ENCODE measurements around the gene CNPY1. TPM values are rescaled to one million over a fixed set of nuclear protein-coding genes. Genes with fewer than 3 reads are reported as not detected.

The CNPY1 gene
- total and polyA plus RNA-seq, 2 experiments from 2014 or later = not detected

DNA sequence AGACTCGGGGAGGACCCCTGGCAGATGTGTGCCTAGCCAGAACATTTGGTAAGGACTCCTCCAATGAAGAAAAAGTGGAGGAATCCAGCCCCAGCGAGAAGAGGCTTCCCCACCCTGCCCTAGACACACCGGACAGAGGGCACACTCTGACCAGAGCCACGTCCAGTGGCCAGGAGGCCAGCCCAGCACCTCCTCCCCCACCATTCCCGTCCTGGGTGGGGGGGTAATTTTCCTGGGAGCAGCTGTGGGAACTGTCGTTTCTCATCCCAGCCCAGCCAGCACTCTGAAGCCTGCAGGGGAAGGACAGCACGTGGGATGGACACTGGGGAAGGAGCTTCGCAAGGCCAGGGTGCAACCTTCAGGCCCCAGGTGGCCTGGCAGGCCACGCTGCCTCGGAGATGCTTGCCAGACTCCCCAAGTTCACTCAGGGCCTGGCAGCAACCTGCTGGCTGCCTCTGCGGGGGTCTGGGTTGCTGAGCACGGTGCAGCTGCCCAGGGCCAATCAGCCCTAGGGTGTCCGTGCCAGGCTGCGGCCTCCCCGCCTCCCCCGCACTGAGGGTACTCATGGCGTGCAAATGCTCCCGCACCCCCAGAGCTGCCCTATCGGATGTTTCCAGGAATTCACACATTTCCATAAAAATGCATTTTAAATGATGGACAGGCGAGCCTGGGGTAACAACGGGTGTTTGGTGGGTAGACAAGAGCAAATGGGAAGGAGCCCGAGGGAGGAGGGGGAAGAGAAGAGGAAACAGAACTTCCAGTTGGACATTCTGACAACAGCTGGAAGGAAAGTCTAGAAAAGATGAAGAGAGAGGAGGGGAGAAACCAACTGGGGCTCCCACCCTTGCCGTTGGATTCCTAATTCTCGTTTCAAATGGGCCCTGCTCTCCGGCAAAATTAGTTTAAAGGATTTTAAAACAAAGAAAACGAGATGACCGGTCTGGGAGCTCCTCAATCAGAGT is 90.3 kb downstream of the CNPY1 start:
- Histone ChIP-seq H3K4me1 (ENCODE audit: insufficient read depth) (peaks cover 18% of the 10 kb centered on the region), H3K4me3 (no peak overlapping the region), H4K20me1 (ENCODE audit: insufficient read depth, poor library complexity, severe bottlenecking) (no peaks in the 10 kb centered on the region), H3K4me2 (peak overlapping the region; percentile 97), H3K79me2 (no peaks in the 10 kb centered on the region), H3K27ac (no peak overlapping the region), H3K9me3 (ENCODE audit: low read depth) (no peaks in the 10 kb centered on the region), H3K36me3 (replicated peaks; ENCODE audit: insufficient read depth, low read depth) (no peaks in the 10 kb centered on the region), H2AFZ (no peak overlapping the region), H3K9me2 (replicated peaks; ENCODE audit: insufficient read depth) (no peaks in the 10 kb centered on the region), H3K27me3 (peaks cover 96% of the 10 kb centered on the region)
- TF ChIP-seq EZH2phosphoT487 (IDR thresholded peaks at IDR 0.05; ENCODE audit: low read depth, severe bottlenecking, unreplicated experiment) (no peak), EZH2 (IDR thresholded peaks at IDR 0.05; ENCODE audit: borderline replicate concordance) (peak; percentile 37), CTCF (IDR thresholded peaks at IDR 0.05; ENCODE audit: poor library complexity) (no peak)
- DNase-seq (ENCODE audit: low spot score) = no peak
- 11% methylated on average over 25 of the region's 27 CpGs for WGBS (ENCODE audit: low lambda C conversion rate, missing lambda C conversion rate)

GRCh38 chr7:155455132-155455693 is 91.1 kb downstream of the CNPY1 start:
- no peaks in the 10 kb centered on the region for H3K79me2 ChIP-seq
- H3K9me2 ChIP-seq (replicated peaks; ENCODE audit: insufficient read depth) = no peaks in the 10 kb centered on the region
- H3K27me3 ChIP-seq = peaks cover 96% of the 10 kb centered on the region
- no peak overlapping the region for H3K27ac ChIP-seq
- no peak for DNase-seq (ENCODE audit: low spot score)
- no peaks in the 10 kb centered on the region for H3K9me3 ChIP-seq (ENCODE audit: low read depth)
- no peak overlapping the region for H3K4me3 ChIP-seq
- WGBS (ENCODE audit: low lambda C conversion rate, missing lambda C conversion rate) = 4% methylated on average over 15 of the region's 15 CpGs
- H3K4me2 ChIP-seq = no peak overlapping the region
- peaks cover 18% of the 10 kb centered on the region for H3K4me1 ChIP-seq (ENCODE audit: insufficient read depth)
- no peak for TF ChIP-seq EZH2 (IDR thresholded peaks at IDR 0.05; ENCODE audit: borderline replicate concordance)
- TF ChIP-seq CTCF (IDR thresholded peaks at IDR 0.05; ENCODE audit: poor library complexity) = no peak
- TF ChIP-seq EZH2phosphoT487 (IDR thresholded peaks at IDR 0.05; ENCODE audit: low read depth, severe bottlenecking, unreplicated experiment) = no peak
- no peaks in the 10 kb centered on the region for H3K36me3 ChIP-seq (replicated peaks; ENCODE audit: insufficient read depth, low read depth)
- no peaks in the 10 kb centered on the region for H4K20me1 ChIP-seq (ENCODE audit: insufficient read depth, poor library complexity, severe bottlenecking)
- H2AFZ ChIP-seq = no peak overlapping the region

GRCh38 chr7:155454183-155455112 is 91.9 kb downstream of the CNPY1 start:
- Histone ChIP-seq H3K9me2 (replicated peaks; ENCODE audit: insufficient read depth) (no peaks in the 10 kb centered on the region), H3K27ac (no peak overlapping the region), H3K4me2 (peak overlapping the region; percentile 68), H3K36me3 (replicated peaks; ENCODE audit: insufficient read depth, low read depth) (no peaks in the 10 kb centered on the region), H2AFZ (no peak overlapping the region), H3K79me2 (no peaks in the 10 kb centered on the region), H4K20me1 (ENCODE audit: insufficient read depth, poor library complexity, severe bottlenecking) (no peaks in the 10 kb centered on the region), H3K9me3 (ENCODE audit: low read depth) (no peaks in the 10 kb centered on the region), H3K4me1 (ENCODE audit: insufficient read depth) (peaks cover 18% of the 10 kb centered on the region), H3K4me3 (no peak overlapping the region), H3K27me3 (peaks cover 96% of the 10 kb centered on the region)
- 4% methylated on average over 73 of the region's 82 CpGs for WGBS (ENCODE audit: low lambda C conversion rate, missing lambda C conversion rate)
- no peak for DNase-seq (ENCODE audit: low spot score)
- TF ChIP-seq EZH2 (IDR thresholded peaks at IDR 0.05; ENCODE audit: borderline replicate concordance) = peak; percentile 97
- peak; percentile 78 for TF ChIP-seq EZH2phosphoT487 (IDR thresholded peaks at IDR 0.05; ENCODE audit: low read depth, severe bottlenecking, unreplicated experiment)
- no peak for TF ChIP-seq CTCF (IDR thresholded peaks at IDR 0.05; ENCODE audit: poor library complexity)

Data from hepatocyte (in vitro differentiated cells).